ENCODE data around the gene RABGAP1L.
A peak's percentile ranks its signal among the peaks of the same experiment; 100 is the strongest.

The RABGAP1L gene

DNA sequence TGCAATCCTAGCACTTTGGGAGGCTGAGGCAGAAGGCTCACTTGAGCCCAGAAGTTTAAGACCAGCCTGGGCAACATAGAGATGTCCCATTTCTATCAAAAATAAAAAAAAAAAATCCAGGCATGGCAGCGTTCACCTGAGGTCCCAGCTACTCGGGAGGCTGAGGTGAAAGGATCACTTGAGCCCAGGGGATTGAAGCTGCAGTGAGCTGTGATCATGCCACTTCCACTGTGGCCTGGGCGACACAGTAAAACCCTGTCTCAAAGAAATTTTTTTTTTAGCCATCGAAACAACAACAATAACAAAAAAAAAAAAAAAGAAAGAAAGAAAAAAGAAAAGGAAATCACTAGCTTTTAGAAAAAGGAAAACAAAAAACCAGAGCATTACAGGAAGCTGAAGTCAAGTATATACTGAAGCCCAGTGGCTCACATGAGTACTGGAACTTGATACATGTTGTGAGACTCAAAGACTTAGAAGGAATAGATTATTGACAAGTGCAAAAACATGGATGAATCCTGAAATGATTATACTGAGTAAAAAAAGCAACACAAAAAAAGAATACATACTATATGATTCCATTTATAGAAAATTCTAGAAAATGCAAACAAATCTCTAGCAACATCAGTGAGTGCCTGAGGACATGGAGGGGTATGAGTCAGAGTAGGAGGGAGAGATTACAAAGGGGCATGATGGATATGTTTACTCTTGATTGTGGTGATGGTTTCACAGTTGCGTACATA is 6.1 kb upstream of the RABGAP1L start:
- no peak for DNase-seq (ENCODE audit: extremely low spot score)
- no peak for TF ChIP-seq CTCF (IDR thresholded peaks at IDR 0.05; ENCODE audit: control extremely low read depth, extremely low read depth, low read depth, missing control alignments)
- ChIA-PET CTCF (interaction anchor here (0.9 to 1.9 kb wide), 7 partner anchors 9 to 1408 kb away, joined by 3 to 8 read pairs (median 4); no protein-coding TSS in a partner anchor), POLR2A (no interaction called here)

DNA sequence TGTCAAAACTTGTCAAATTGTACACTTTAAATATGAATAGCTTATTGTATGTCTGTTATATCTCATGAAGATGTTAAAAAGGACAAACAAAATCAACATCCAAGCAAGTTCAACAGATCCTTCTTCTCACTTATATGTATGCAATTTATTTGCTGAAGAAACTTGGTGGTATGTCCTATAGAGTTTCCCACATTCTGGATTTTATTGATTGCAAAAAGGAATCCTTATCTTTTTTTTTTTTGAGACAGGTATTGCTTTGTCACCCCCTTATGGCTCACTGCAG is 5.6 kb upstream of the RABGAP1L start:
- DNase-seq (ENCODE audit: extremely low spot score) = no peak
- no peak for TF ChIP-seq CTCF (IDR thresholded peaks at IDR 0.05; ENCODE audit: control extremely low read depth, extremely low read depth, low read depth, missing control alignments)
- ChIA-PET POLR2A (no interaction called here), CTCF (interaction anchor here (1.1 to 1.9 kb wide), 5 partner anchors 10 to 1408 kb away, joined by 3 to 8 read pairs (median 4); no protein-coding TSS in a partner anchor)

- POLR2A ChIA-PET = no interaction called here
- no peak for DNase-seq (ENCODE audit: extremely low spot score)
- CTCF ChIA-PET = interaction anchor here (1.2 to 2.3 kb wide), 3 partner anchors 15 to 62 kb away, joined by 4 to 6 read pairs (median 4); no protein-coding TSS in a partner anchor
- TF ChIP-seq CTCF (IDR thresholded peaks at IDR 0.05; ENCODE audit: control extremely low read depth, extremely low read depth, low read depth, missing control alignments) = no peak
Observed at GRCh38 chr1:174156437-174156836, 2.9 kb upstream of the RABGAP1L start.

DNA sequence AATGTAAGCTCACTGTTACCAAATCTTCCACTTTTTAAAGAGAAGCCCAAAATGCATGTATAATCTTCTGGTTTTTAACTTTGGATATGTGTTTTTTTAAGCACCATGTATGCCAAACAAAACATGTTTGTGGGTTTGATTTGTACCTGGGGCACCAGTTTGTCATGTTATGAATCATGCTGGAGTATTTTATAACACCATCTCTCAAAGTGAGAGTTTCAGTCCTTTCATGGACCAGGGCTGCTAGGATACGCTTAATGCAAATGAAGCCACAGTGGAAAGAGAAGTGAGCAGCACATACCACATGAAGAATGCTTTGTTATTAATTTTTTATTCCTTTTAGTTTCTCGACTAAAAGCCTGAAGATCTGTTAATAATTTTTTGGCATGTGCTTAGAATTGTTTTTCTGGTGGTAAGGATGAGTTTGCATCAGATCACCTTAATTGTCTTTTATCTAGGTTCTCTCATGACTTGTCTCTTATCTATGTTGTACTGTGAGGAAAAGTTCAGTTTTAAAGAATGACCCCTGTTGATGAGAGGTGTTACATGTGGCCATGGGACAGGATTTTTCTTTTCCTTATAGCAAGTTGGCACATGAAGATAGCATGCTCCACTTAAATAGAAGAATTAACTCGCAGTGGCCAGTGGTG is 2.0 kb upstream of the RABGAP1L start:
- DNase-seq (ENCODE audit: extremely low spot score) = peak; percentile 59
- ChIA-PET POLR2A (no interaction called here), CTCF (interaction anchor here (1.5 kb wide), 1 partner anchor 61 kb away, joined by 4 read pairs; no protein-coding TSS in a partner anchor)

GRCh38 chr1:174158767-174159251 is 511 bp upstream of the RABGAP1L start:
- POLR2A ChIA-PET = interaction anchor here (0.6 kb wide), 1 partner anchor 283 kb away, joined by 3 read pairs; no protein-coding TSS in a partner anchor
- CTCF ChIA-PET = interaction anchor here (1.0 to 1.3 kb wide), 2 partner anchors 15 to 59 kb away, joined by 3 to 4 read pairs; no protein-coding TSS in a partner anchor
- no peak for TF ChIP-seq CTCF (IDR thresholded peaks at IDR 0.05; ENCODE audit: control extremely low read depth, extremely low read depth, low read depth, missing control alignments)
- DNase-seq (ENCODE audit: extremely low spot score) = no peak

More for the DNA sequence above, 2.0 kb upstream of the RABGAP1L start:
- TF ChIP-seq CTCF (IDR thresholded peaks at IDR 0.05; ENCODE audit: control extremely low read depth, extremely low read depth, low read depth, missing control alignments) = no peak

DNA sequence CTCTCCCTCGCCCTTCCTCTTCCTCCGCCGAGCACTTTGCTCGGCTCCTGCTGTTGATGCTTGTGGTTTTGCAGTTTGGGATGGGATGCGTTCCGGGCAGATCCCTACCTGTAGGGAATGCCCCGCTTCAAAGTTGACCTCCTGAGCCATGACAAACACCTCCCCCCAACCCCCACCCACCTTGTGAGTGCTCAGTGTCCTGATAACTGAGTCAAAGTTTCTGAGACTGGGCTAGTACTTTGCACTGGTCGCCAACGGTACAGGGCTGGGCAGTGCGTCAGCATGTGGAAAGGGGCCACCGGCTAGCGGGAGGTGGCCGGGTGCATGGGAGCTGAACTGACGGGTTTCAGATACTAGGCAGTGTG is 771 bp downstream of the RABGAP1L start:
- TF ChIP-seq CTCF (IDR thresholded peaks at IDR 0.05; ENCODE audit: control extremely low read depth, extremely low read depth, low read depth, missing control alignments) = no peak
- DNase-seq (ENCODE audit: extremely low spot score) = no peak
- CTCF ChIA-PET = interaction anchor here (1.3 to 4.3 kb wide), 4 partner anchors 11 to 584 kb away, joined by 3 to 14 read pairs (median 8); no protein-coding TSS in a partner anchor
- POLR2A ChIA-PET = no interaction called here
